Colonic mucosa (tissue), 4 donors: ENCODE results near the gene FAM193A. TPM values are rescaled to one million over a fixed set of nuclear protein-coding genes. Genes with fewer than 3 reads are reported as not detected.

Experiments used
- DNase-seq: peaks from one replicate; pipeline ENCODE4 v3.0.0-alpha.2; 2020
- H3K27ac ChIP-seq: fragments of 200-600 bp; one replicate; pipeline ENCODE4 v1.8.0; 2021
- H3K27me3 ChIP-seq: fragments of 200-600 bp; one replicate; pipeline ENCODE4 v1.8.0; 2021
- H3K36me3 ChIP-seq: fragments of 200-600 bp; one replicate; pipeline ENCODE4 v1.8.0; 2021
- H3K4me1 ChIP-seq: fragments of 200-600 bp; one replicate; pipeline ENCODE4 v1.8.0; 2021; ENCODE audit warnings: mild to moderate bottlenecking
- H3K4me3 ChIP-seq: fragments of 200-600 bp; one replicate; pipeline ENCODE4 v1.8.0; 2021
- H3K9ac ChIP-seq, 2 donors: one replicate each; pipeline ENCODE4 v1.7.0; 2013; ENCODE audit warnings: control low read depth in 2 of 2, low read depth in 2 of 2, low read length in 2 of 2
- H3K9me3 ChIP-seq: fragments of 200-600 bp; one replicate; pipeline ENCODE4 v1.8.0; 2021
- CTCF ChIP-seq: fragments of 200-600 bp; IDR thresholded peaks from one replicate; pipeline ENCODE4 v1.8.0; 2022; ENCODE audit warnings: antibody characterized with exemption, mild to moderate bottlenecking
- intact Hi-C: fragments of 100-400 bp; cut with DNase I; formaldehyde crosslinking; loops from one replicate; pipeline ENCODE4 v1.14.1; 2022
- total RNA-seq, 2 donors: library from RNA; stranded (reverse); fragmentation: NEBNext Ultra II Directional in 1 of 2; extraction: Animal tissue kit (Norgen Biotek cat#: 25700) in 1 of 2; gene quantifications; one replicate each; pipeline ENCODE4 v1.2.1, GENCODE V29; 2021
- donor health status: healthy.
- donor health status: DM: no; HTN: no; CAD: no.
- donor health status: DM: no; HTN: no; CAD: no.

The FAM193A gene
- total RNA-seq, 2 donors from 2014 or later: 18.0 to 25.8 TPM

GRCh38 chr4:2742823-2743517, 206.5 kb downstream of the FAM193A start:
- peaks cover 13% of the 10 kb centered on the region for H3K4me1 ChIP-seq
- H3K9ac ChIP-seq: no peak overlapping the region
- H3K9me3 ChIP-seq: no peaks in the 10 kb centered on the region
- H3K4me3 ChIP-seq: no peak overlapping the region
- no peak for TF ChIP-seq CTCF
- H3K27ac ChIP-seq: no peak overlapping the region
- DNase-seq: no peak
- no peaks in the 10 kb centered on the region for H3K27me3 ChIP-seq
- intact Hi-C loops: no loop called here
- peaks cover 10% of the 10 kb centered on the region for H3K36me3 ChIP-seq

GRCh38 chr4:2743518-2744445, 207.3 kb downstream of the FAM193A start:
- Histone ChIP-seq H3K4me3 (no peak overlapping the region), H3K27ac (peak overlapping the region; percentile 44), H3K27me3 (no peaks in the 10 kb centered on the region), H3K36me3 (peaks cover 10% of the 10 kb centered on the region), H3K9ac (no peak overlapping the region), H3K4me1 (peaks cover 13% of the 10 kb centered on the region), H3K9me3 (no peaks in the 10 kb centered on the region)
- no peak for TF ChIP-seq CTCF
- intact Hi-C loops: no loop called here
- peak; percentile 84 for DNase-seq

GRCh38 chr4:2744576-2745270, 208.3 kb downstream of the FAM193A start:
- no peak for DNase-seq
- H3K4me3 ChIP-seq: no peak overlapping the region
- no peaks in the 10 kb centered on the region for H3K9me3 ChIP-seq
- no peak overlapping the region for H3K9ac ChIP-seq
- H3K27me3 ChIP-seq: no peaks in the 10 kb centered on the region
- TF ChIP-seq CTCF: no peak
- peaks cover 13% of the 10 kb centered on the region for H3K4me1 ChIP-seq
- intact Hi-C loops: no loop called here
- peaks cover 10% of the 10 kb centered on the region for H3K36me3 ChIP-seq
- peak overlapping the region; percentile 44 for H3K27ac ChIP-seq

GRCh38 chr4:2745516-2745915, 209.1 kb downstream of the FAM193A start:
- H3K9ac ChIP-seq: peak overlapping the region in 1 of 2 donors; percentile 14
- intact Hi-C loops: no loop called here
- TF ChIP-seq CTCF: no peak
- H3K4me3 ChIP-seq: no peak overlapping the region
- H3K36me3 ChIP-seq: peaks cover 10% of the 10 kb centered on the region
- H3K27me3 ChIP-seq: no peaks in the 10 kb centered on the region
- H3K9me3 ChIP-seq: no peaks in the 10 kb centered on the region
- peak overlapping the region; percentile 39 for H3K27ac ChIP-seq
- no peak for DNase-seq
- peaks cover 13% of the 10 kb centered on the region for H3K4me1 ChIP-seq
